ENCODE results near the gene GTPBP6.

GTPBP6 gene

GRCh38 chrX:261167-261918 lies 57.3 kb downstream of the GTPBP6 start:
- Histone ChIP-seq H3K4me3 (ENCODE audit: low read length) (no peak overlapping the region), H3K79me2 (ENCODE audit: control insufficient read depth, low read length) (no peaks in the 10 kb centered on the region), H3F3A (ENCODE audit: control insufficient read depth, insufficient read depth) (0 out of 2 replicates have a peak, but pooled peaks cover 3% of the 10 kb centered on the region), H3K4me2 (ENCODE audit: low read length) (no peak overlapping the region), H3K9me3 (ENCODE audit: control insufficient read depth, insufficient read depth, low read length) (no peaks in the 10 kb centered on the region), H3K27me3 (ENCODE audit: control insufficient read depth, low read length) (no peaks in the 10 kb centered on the region), H3K36me3 (ENCODE audit: control insufficient read depth, low read length) (no peaks in the 10 kb centered on the region), H3K4me1 (ENCODE audit: control insufficient read depth, low read length) (peaks cover 10% of the 10 kb centered on the region), H3K9me2 (replicated peaks; ENCODE audit: control insufficient read depth, low read length) (no peaks in the 10 kb centered on the region), H4K20me1 (ENCODE audit: control insufficient read depth, insufficient read depth, low read depth, low read length) (no peaks in the 10 kb centered on the region), H3K27ac (ENCODE audit: low read depth, low read length) (no peak overlapping the region)
- TF ChIP-seq CTCF (IDR thresholded peaks at IDR 0.05; ENCODE audit: low read depth, low read length, poor library complexity, severe bottlenecking), result no peak
- no peak for TF ChIP-seq EZH2phosphoT487 (IDR thresholded peaks at IDR 0.05; ENCODE audit: borderline replicate concordance, low read length)

DNA sequence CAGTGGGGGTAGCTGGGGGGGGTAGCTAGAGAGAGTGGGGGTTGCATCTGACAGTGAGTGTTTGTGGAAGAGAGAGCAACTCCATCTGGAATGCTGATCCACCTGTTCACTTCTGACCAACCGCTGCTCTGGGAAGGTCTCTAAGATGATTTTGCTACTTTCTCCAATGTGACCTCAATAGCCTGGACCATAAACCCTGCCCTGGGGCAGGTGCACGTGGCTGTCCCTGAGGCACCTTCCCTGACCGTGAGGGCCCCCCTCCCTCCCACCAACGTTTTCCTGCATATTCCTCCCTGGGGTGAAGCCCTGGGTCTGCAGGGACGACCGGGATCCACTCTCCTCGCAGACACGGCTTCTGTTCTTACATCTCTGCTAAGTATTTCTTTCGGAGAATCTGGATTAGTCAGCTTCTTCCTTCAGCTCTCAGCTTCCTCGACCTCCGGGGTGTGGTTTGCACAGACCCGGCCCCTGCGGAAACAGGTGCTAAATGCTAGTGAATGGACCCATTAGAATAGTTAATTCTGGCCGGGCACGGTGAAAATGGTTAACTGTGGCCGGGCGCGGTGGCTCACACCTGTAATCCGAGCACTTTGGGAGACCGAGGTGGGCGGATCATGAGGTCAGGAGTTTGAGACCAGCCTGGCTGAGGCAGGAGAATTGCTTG lies 58.8 kb downstream of the GTPBP6 start:
- TF ChIP-seq EZH2phosphoT487 (IDR thresholded peaks at IDR 0.05; ENCODE audit: borderline replicate concordance, low read length) (no peak), CTCF (IDR thresholded peaks at IDR 0.05; ENCODE audit: low read depth, low read length, poor library complexity, severe bottlenecking) (no peak)
- no peaks in the 10 kb centered on the region for H3K9me3 ChIP-seq (ENCODE audit: control insufficient read depth, insufficient read depth, low read length)
- no peaks in the 10 kb centered on the region for H3K79me2 ChIP-seq (ENCODE audit: control insufficient read depth, low read length)
- no peaks in the 10 kb centered on the region for H3K36me3 ChIP-seq (ENCODE audit: control insufficient read depth, low read length)
- peaks cover 10% of the 10 kb centered on the region for H3K4me1 ChIP-seq (ENCODE audit: control insufficient read depth, low read length)
- H3K9me2 ChIP-seq (replicated peaks; ENCODE audit: control insufficient read depth, low read length), result no peaks in the 10 kb centered on the region
- H3K4me3 ChIP-seq (ENCODE audit: low read length), result 0 out of 2 replicates have a peak overlapping the region, but pooled peaks have one; percentile 1
- H3K4me2 ChIP-seq (ENCODE audit: low read length), result peak overlapping the region; percentile 47
- H3F3A ChIP-seq (ENCODE audit: control insufficient read depth, insufficient read depth), result 0 out of 2 replicates have a peak, but pooled peaks cover 3% of the 10 kb centered on the region
- no peaks in the 10 kb centered on the region for H4K20me1 ChIP-seq (ENCODE audit: control insufficient read depth, insufficient read depth, low read depth, low read length)
- no peaks in the 10 kb centered on the region for H3K27me3 ChIP-seq (ENCODE audit: control insufficient read depth, low read length)
- H3K27ac ChIP-seq (ENCODE audit: low read depth, low read length), result no peak overlapping the region

DNA sequence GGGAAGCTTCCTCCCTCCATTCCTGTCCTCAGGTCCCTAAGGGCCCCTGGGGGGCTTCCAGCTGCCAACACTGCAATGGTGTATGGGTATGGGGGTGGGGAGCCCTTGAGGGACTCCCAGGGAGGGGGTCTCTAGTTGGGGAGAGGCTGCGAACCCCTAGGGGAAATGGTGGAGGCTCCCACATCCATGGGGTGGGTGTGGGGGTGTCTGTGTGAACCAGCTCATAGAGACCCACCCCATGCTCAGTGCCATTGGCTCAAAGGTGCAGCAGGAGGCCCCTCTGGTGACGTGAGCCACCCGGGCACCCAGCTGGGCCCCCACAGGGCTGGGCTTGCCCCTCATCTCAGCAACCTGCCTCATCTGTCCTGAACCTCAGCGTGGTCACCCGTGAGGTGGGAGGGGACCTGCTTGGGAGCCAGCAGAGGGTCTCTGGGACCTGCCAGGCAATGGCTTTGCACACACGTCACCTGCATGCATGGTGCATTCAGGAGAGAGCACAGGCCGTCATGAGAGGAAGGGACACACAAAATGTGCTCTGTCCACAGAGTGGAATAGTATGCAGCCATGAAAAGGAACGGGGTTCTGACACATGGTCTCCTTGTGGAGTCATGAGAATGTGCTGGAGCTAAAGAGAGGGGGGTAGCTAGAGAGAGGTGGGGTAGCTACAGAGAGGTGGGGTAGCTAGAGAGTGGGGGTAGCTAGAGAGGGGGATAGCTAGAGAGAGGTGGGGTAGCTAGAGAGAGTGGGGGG lies 60.1 kb downstream of the GTPBP6 start:
- Histone ChIP-seq H3K9me2 (replicated peaks; ENCODE audit: control insufficient read depth, low read length) (no peaks in the 10 kb centered on the region), H4K20me1 (ENCODE audit: control insufficient read depth, insufficient read depth, low read depth, low read length) (no peaks in the 10 kb centered on the region), H3K79me2 (ENCODE audit: control insufficient read depth, low read length) (no peaks in the 10 kb centered on the region), H3F3A (ENCODE audit: control insufficient read depth, insufficient read depth) (0 out of 2 replicates have a peak, but pooled peaks cover 3% of the 10 kb centered on the region), H3K27me3 (ENCODE audit: control insufficient read depth, low read length) (no peaks in the 10 kb centered on the region), H3K36me3 (ENCODE audit: control insufficient read depth, low read length) (no peaks in the 10 kb centered on the region), H3K4me3 (ENCODE audit: low read length) (no peak overlapping the region), H3K27ac (ENCODE audit: low read depth, low read length) (no peak overlapping the region), H3K4me1 (ENCODE audit: control insufficient read depth, low read length) (peaks cover 10% of the 10 kb centered on the region), H3K9me3 (ENCODE audit: control insufficient read depth, insufficient read depth, low read length) (no peaks in the 10 kb centered on the region), H3K4me2 (ENCODE audit: low read length) (no peak overlapping the region)
- TF ChIP-seq CTCF (IDR thresholded peaks at IDR 0.05; ENCODE audit: low read depth, low read length, poor library complexity, severe bottlenecking) (no peak), EZH2phosphoT487 (IDR thresholded peaks at IDR 0.05; ENCODE audit: borderline replicate concordance, low read length) (no peak)

Data from DOHH2 (cell line).